ENCODE data around the gene NACC2.

DNA sequence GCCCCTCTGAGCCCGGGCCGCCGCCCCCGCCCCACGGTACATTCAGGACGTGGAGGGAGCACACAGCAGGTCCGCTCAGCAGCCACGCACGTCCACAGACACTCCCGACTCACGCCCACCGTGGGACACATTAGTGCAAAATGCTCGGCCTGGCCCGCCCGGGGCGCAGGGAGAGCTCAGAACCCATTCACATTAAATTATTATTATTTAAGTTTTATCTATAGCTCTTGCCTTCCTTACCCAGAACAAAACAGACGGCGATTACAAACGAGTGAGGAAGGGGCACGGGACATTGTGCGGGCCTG is 86.4 kb downstream of the NACC2 start:
- TF ChIP-seq POLR2A (IDR thresholded peaks at IDR 0.05; ENCODE audit: low read length) (no peak), GATA1 (IDR thresholded peaks at IDR 0.05; ENCODE audit: low read depth, low read length) (no peak)

Measured in erythroblast (primary cell).